ENCODE data around the gene CAMTA1. TPM values are rescaled to one million over a fixed set of nuclear protein-coding genes. Genes with fewer than 3 reads are reported as not detected.

CAMTA1 gene
- total and polyA plus RNA-seq, 12 donors: 123 to 265 (median 142) TPM

DNA sequence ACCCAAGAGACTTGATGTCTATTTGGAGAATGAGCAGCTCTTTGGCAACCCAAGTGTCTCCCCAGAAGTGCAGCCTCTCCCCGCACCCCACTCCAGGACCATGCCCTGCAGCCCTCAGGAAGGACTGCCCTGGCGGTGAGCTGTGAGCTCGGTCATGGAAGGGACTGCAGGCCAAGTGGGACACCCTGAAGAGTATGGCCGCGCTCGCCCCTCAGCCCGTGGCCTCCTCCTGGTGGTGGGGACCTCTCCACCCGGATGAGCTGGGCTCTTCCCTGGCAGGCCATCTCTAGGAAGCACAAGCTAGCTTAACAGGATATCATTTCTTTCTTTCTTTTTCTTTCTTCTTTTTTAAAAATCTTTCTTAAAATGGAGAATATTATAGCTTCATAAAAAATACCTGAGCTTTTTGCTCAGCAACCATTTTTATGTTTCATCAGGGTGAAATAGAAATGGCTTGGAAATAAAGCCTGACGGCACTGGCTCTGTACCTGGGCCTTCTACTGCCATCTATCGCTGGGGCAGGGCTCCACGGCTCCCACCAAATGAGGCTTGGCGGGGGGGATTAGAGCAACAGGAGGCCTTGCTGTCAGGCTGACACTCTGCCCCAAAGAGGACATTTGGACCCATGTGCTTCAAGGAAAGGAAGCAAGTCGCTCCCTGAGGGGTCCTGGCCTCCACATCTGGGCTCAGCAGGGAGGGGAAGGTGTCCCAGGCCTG, 689.7 kb downstream of the CAMTA1 start:
- Histone ChIP-seq H3K4me3 (no peak overlapping the region), H3K27ac (no peak overlapping the region), H3K27me3 (no peaks in the 10 kb centered on the region), H3K36me3 (no peaks in the 10 kb centered on the region), H3K9me3 (no peaks in the 10 kb centered on the region), H3K4me1 (peaks cover 0 to 27% (median 12%) of the 10 kb centered on the region in 9 donors)
- 92 to 93% methylated on average over 13 of the region's 13 CpGs for WGBS, 2 donors
- no peak for ATAC-seq
- no peak for TF ChIP-seq CTCF (IDR thresholded peaks at IDR 0.05)
- intact Hi-C loops (cut with DNase I): no loop called here
- no peak for DNase-seq

GRCh38 chr1:7475691-7476090, 690.4 kb downstream of the CAMTA1 start:
- intact Hi-C loops (cut with DNase I): no loop called here
- H3K4me1 ChIP-seq: peaks cover 0 to 22% (median 12%) of the 10 kb centered on the region in 9 donors
- no peak for DNase-seq
- H3K36me3 ChIP-seq: no peaks in the 10 kb centered on the region
- no peaks in the 10 kb centered on the region for H3K27me3 ChIP-seq
- no peaks in the 10 kb centered on the region for H3K9me3 ChIP-seq
- ATAC-seq: no peak
- no peak overlapping the region for H3K4me3 ChIP-seq
- no peak overlapping the region for H3K27ac ChIP-seq
- no peak for TF ChIP-seq CTCF (IDR thresholded peaks at IDR 0.05)
- WGBS, 2 donors: 95 to 96% methylated on average over 5 of the region's 5 CpGs

DNA sequence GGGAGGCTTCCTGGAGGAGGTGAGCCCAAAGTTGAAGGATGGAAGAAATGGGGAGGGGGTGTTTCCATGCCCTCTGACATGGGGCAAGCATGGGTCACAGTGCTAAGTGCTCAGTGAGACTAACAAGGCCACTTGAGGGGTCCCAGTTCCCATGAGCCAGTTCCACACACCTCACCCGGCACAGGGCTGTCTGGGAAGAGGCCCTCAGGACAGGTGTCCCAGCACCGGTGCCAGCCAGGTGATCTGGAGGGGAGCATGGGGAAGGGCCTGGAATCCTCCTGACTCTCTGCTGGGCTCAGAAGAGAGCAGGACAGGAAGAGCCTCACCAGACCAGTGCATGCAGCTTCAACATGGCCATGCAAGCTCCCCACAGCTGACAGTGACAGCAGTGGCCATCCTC, 691.1 kb downstream of the CAMTA1 start:
- intact Hi-C loops (cut with DNase I): no loop called here
- no peak overlapping the region for H3K27ac ChIP-seq
- H3K4me1 ChIP-seq: peaks cover 0 to 18% (median 9%) of the 10 kb centered on the region in 9 donors
- WGBS, 2 donors: 92 to 94% methylated on average over 2 of the region's 2 CpGs
- ATAC-seq (no peak), DNase-seq (no peak)
- TF ChIP-seq CTCF (IDR thresholded peaks at IDR 0.05): no peak
- H3K27me3 ChIP-seq: no peaks in the 10 kb centered on the region
- H3K36me3 ChIP-seq: no peaks in the 10 kb centered on the region
- H3K4me3 ChIP-seq: no peak overlapping the region
- H3K9me3 ChIP-seq: no peaks in the 10 kb centered on the region

DNA sequence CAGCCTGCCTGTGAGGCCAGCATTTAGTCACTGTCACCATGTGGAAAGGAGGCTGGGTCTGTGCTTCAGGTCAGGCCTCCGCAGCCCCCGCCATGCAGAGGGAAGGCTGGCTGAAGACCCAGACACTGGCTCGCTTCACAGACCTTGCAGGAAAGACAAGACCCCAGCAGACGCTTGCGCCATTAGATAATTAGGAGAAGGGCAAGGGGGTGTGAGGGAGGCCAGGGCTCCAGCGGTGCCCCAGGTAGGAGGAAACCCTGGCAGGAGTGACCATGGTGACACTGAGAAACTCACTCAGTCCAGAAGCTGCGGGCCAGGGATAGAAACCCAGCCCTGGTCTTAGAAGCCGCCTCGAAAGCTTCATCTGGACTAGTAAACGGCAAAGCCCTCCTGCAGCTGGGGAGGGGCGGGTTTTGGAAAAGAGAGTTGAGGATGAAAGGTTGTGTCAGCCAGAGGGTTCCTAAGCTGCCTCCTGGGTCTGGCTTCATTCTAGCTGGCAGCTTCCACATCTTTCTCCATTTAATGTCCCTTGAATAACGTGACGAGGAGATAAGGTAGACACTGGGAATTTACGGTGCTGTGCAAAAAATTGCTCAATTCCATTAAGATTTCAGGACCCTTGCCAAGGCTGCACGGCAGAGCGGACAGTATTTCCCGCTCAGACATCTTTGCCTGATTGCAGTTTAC, 691.8 kb downstream of the CAMTA1 start:
- no peaks in the 10 kb centered on the region for H3K27me3 ChIP-seq
- ATAC-seq (peak in 1 of 8 donors; percentile 14), DNase-seq (no peak)
- no peaks in the 10 kb centered on the region for H3K9me3 ChIP-seq
- intact Hi-C loops (cut with DNase I): no loop called here
- H3K4me1 ChIP-seq: peaks cover 0 to 18% (median 9%) of the 10 kb centered on the region in 9 donors
- peak overlapping the region in 1 of 10 donors; percentile 34 for H3K27ac ChIP-seq
- H3K4me3 ChIP-seq: no peak overlapping the region
- WGBS, 2 donors: 83 to 84% methylated on average over 17 of the region's 17 CpGs
- H3K36me3 ChIP-seq: no peaks in the 10 kb centered on the region
- TF ChIP-seq CTCF (IDR thresholded peaks at IDR 0.05): no peak
